ENCODE data around the gene GART. TPM values are rescaled to one million over a fixed set of nuclear protein-coding genes. Genes with fewer than 3 reads are reported as not detected.

The GART gene
- total and polyA plus RNA-seq, 2 of the 8 experiments (the other 6 are each of a cell fraction or from before 2014, with no cell fraction given) = 23.1 to 231 TPM

DNA sequence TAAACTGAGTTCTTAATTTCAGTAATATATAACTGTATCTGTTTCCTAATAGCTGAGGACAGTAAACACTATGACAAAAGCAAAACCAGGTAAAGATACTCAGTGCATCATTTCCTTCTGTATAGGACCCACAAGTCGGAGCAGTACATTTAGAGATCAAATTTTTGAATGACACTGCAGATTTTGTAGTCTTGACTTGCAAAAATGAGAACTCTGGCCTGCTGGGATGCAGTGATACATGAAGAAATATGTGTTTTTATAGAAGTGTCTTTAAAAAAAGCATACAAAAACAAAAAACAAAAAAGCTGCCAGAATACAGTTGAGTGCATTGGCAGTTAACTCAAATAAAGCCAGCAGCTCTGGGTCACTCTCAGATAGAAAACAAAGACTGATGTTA, 19.0 kb downstream of the GART start:
- Histone ChIP-seq H2BK5ac (ENCODE audit: low read depth, low read length) (no peak overlapping the region), H3K18ac (ENCODE audit: extremely low read depth, low read length) (no peak overlapping the region), H3K36me3 (ENCODE audit: control insufficient read depth in 2 of 4, insufficient read depth in 4 of 4, low read length in 3 of 4) (peaks cover 17 to 86% (median 51%) of the 10 kb centered on the region in 4 experiments), H3K4ac (replicated peaks; ENCODE audit: insufficient read length, low read depth, low read length) (no peak overlapping the region), H2BK12ac (ENCODE audit: low read depth, low read length) (no peak overlapping the region), H3K79me2 (ENCODE audit: control insufficient read depth in 1 of 2, insufficient read depth in 2 of 2, low read length in 2 of 2) (no peaks in the 10 kb centered on the region), H2AFZ (ENCODE audit: low read length) (no peak overlapping the region), H3K56ac (replicated peaks; ENCODE audit: insufficient read length, low read depth, low read length) (no peak overlapping the region), H3K23ac (ENCODE audit: insufficient read length) (no peak overlapping the region), H3K79me1 (ENCODE audit: low read depth, low read length) (no peaks in the 10 kb centered on the region; the same call in 1 of the 2 replicates), H4K20me1 (replicated peaks in 1 of 2; ENCODE audit: control insufficient read depth in 1 of 2, insufficient read depth in 2 of 2, low read length in 2 of 2) (no peaks in the 10 kb centered on the region), H3K4me1 (replicated peaks in 1 of 4; ENCODE audit: control insufficient read depth in 3 of 4, insufficient read depth in 4 of 4, low read length in 3 of 4) (no peaks in the 10 kb centered on the region), H2BK120ac (replicated peaks; ENCODE audit: low read depth, low read length) (no peak overlapping the region), H4K91ac (replicated peaks; ENCODE audit: insufficient read length, low read length) (no peak overlapping the region), H3K4me3 (ENCODE audit: extremely low read depth in 1 of 4, insufficient read depth in 2 of 4, low read depth in 3 of 4, low read length in 4 of 4) (no peak overlapping the region), H4K8ac (ENCODE audit: extremely low read depth, insufficient read depth, low read length) (no peak overlapping the region), H2BK15ac (ENCODE audit: low read length) (no peak overlapping the region), H2AK5ac (ENCODE audit: low read depth, low read length) (no peak overlapping the region), H4K5ac (ENCODE audit: insufficient read length, low read depth, low read length) (no peak overlapping the region), H3K14ac (ENCODE audit: insufficient read length) (no peak overlapping the region), H3K27ac (ENCODE audit: low read depth, low read length) (no peak overlapping the region), H3K23me2 (ENCODE audit: low read depth, low read length) (no peaks in the 10 kb centered on the region), H2BK20ac (ENCODE audit: low read length) (no peak overlapping the region), H3K4me2 (ENCODE audit: insufficient read depth in 1 of 2, low read depth in 2 of 2, low read length in 2 of 2) (no peak overlapping the region), H3K9me3 (ENCODE audit: insufficient read depth in 2 of 2, low read depth in 1 of 2, low read length in 1 of 2) (no peaks in the 10 kb centered on the region), H3K9ac (replicated peaks in 1 of 4; ENCODE audit: extremely low read depth in 1 of 4, low read depth in 3 of 4, low read length in 3 of 4) (no peak overlapping the region), H3K27me3 (replicated peaks in 1 of 4; ENCODE audit: control insufficient read depth in 3 of 4, extremely low read depth in 1 of 4, insufficient read depth in 3 of 4, low read length in 3 of 4) (peaks cover 0 to 1% (median 0%) of the 10 kb centered on the region in 4 experiments; a peak in 1 of 7 replicates)
- TF ChIP-seq HDAC2 (IDR thresholded peaks at IDR 0.05; ENCODE audit: borderline replicate concordance in 1 of 2, low read depth in 2 of 2, low read length in 2 of 2) = no peak
- TF ChIP-seq SP1 (IDR thresholded peaks at IDR 0.05; ENCODE audit: low read depth, low read length) = no peak
- TF ChIP-seq CBX8 (IDR thresholded peaks at IDR 0.05; ENCODE audit: borderline replicate concordance, low read depth, low read length) = no peak
- no peak for TF ChIP-seq TBP (IDR thresholded peaks at IDR 0.05; ENCODE audit: low read depth, low read length)
- TF ChIP-seq HDAC6 (IDR thresholded peaks at IDR 0.05; ENCODE audit: low read depth, low read length) = no peak
- no peak for TF ChIP-seq EP300 (IDR thresholded peaks at IDR 0.05; ENCODE audit: borderline replicate concordance in 1 of 2, low read depth in 2 of 2, low read length in 2 of 2)
- FAIRE-seq = no peak
- WGBS, 2 experiments (ENCODE audit: extremely low coverage in 1 of 2, insufficient coverage in 1 of 2, insufficient read length in 1 of 2, insufficient replicate concordance in 2 of 2, low coverage in 1 of 2, low lambda C conversion rate in 2 of 2, missing lambda C conversion rate in 1 of 2) = 100% methylated on average over 1 of the region's 1 CpG; no CpG with 5 or more reads in 1 of the 2 experiments
- CTCF ChIA-PET (ENCODE audit: partially characterized antibody) = interaction anchor here (1.1 kb wide), 1 partner anchor 12 kb away, joined by 5 read pairs; no protein-coding TSS in a partner anchor
- POLR2A ChIA-PET (ENCODE audit: partially characterized antibody) = interaction anchor here (0.8 to 3.3 kb wide), 9 partner anchors 9 to 103 kb away, joined by 3 to 23 read pairs (median 3); no protein-coding TSS in a partner anchor
- DNase-seq (ENCODE audit: low read depth in 1 of 2, low spot score in 2 of 2) = no peak
